GM12801 (cell line): ENCODE measurements around the gene IKBKE.

Experiments
- CTCF ChIP-seq: IDR thresholded peaks from one replicate; pipeline ENCODE4 v1.5.1; 2011; ENCODE audit warnings: control low read depth; ENCODE audit not compliant: insufficient read length; ENCODE audit errors: extremely low read depth

IKBKE gene

DNA sequence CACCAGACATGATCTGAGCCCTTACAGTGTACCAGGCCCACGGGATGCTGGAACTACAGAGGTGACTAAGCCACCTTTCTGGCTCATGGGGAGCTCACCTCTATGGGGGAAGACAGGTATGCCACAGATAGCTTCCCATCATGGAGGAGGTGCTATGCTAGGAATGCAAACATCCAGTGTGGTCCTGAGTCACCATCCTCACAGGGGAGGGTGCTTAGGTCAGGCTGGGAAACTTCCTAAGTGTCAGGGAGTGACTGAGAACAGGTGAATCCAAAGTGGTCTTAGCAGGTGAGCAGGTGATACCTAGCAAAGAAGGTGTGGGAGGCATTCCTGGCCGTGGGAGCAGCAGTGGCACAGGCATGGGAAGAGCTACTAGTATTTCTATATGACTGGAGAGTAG is 28.4 kb downstream of the IKBKE start:
- no peak for TF ChIP-seq CTCF

GRCh38 chr1:206500046-206500445 is 29.8 kb downstream of the IKBKE start:
- no peak for TF ChIP-seq CTCF

DNA sequence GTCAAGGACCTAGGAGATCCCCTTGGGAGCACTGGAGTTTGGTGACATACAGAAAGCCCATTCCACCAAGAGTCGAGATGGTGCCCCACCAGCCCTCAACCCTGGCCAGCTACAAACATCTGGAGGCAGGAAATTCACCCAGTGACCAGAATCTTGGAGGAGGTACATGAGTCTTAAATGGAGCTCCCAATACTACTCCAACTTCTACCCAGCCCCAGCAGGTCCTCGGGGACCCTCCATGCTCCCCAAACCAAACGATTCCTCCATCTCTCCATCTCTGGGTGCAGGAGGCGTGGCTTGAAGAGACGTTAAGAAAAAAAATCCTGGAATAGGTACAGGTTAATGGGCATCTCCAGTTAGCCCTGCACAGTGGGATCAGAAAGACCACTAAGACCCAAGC is 31.6 kb downstream of the IKBKE start:
- TF ChIP-seq CTCF, result no peak

DNA sequence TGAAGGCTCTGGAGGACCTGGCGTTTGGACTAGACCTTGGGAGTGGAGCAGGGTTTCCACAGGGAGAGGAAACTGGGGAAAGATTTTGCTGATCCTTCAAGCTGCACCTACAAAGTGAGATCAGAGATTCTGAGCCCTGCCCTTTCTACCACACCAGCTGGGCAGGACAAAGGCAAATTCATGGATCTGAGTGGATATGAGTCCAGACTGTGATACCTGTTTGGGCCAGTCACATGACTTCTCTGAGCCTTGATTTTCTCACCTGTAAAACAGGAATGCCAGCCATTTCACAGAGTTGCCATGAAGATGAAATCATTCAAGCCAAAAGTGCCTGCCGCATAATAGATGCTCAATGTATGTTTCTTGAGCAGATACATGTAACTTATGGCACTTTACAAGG is 32.1 kb downstream of the IKBKE start:
- no peak for TF ChIP-seq CTCF

- no peak for TF ChIP-seq CTCF
Measured at GRCh38 chr1:206502812-206503211, 32.5 kb downstream of the IKBKE start.

GRCh38 chr1:206503591-206504362 is 33.5 kb downstream of the IKBKE start:
- TF ChIP-seq CTCF, result no peak

- no peak for TF ChIP-seq CTCF
Measured at GRCh38 chr1:206504363-206504713, 34.1 kb downstream of the IKBKE start.
